H4 (cell line): ENCODE results near the gene CT45A1. TPM values are rescaled to one million over a fixed set of nuclear protein-coding genes. Genes with fewer than 3 reads are reported as not detected.
"Not testable (repeated sequence)": the region's sequence is repeated elsewhere in the genome, so short reads cannot be mapped to it uniquely, and the experiment has no call there.

Source experiments
- DNase-seq: peaks from one replicate; pipeline ENCODE4 v3.0.0-alpha.2; 2015; ENCODE audit warnings: low spot score
- total RNA-seq: library from RNA; depleted of rRNA; stranded (reverse); fragments of >200 nt; shearing (Covaris generic); gene quantifications from 2 replicates; pipeline ENCODE4 v1.2.3, GENCODE V29; 2014; rRNA removed

Gene CT45A1, protein sequence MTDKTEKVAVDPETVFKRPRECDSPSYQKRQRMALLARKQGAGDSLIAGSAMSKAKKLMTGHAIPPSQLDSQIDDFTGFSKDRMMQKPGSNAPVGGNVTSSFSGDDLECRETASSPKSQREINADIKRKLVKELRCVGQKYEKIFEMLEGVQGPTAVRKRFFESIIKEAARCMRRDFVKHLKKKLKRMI
- not detected in 2 replicates for total RNA-seq

DNA sequence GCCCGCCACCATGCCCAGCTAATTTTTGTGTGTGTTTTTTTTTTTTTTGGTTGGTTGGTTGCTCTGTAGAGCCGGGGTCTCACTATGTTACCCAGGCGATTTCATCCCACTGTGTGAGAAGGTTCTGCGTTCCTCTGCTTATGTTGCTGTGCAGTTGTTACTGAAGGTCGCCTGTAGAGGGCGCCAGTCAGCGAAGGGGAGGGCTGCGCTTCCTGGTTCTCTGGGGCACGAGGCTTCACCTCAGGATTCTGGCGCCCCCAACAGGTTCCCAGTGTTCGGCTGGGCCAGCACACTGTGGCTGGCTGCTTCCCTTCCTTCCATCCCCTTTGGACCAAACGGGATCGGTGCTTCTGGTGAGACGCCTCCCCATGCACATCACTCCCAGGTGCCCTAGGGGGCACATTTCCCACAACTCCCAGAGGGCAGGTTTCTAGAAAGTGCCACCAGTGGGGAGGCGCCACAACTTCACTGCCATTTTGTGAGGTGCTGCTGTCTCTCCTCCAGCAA is at the start of gene CT45A1:
TSS of gene CT45A1 (plus strand) at position 457 of the 507 bp plus-strand sequence. CDS start 5,302 bp downstream, outside the sequence.
- DNase-seq, result peak; percentile 19

DNA sequence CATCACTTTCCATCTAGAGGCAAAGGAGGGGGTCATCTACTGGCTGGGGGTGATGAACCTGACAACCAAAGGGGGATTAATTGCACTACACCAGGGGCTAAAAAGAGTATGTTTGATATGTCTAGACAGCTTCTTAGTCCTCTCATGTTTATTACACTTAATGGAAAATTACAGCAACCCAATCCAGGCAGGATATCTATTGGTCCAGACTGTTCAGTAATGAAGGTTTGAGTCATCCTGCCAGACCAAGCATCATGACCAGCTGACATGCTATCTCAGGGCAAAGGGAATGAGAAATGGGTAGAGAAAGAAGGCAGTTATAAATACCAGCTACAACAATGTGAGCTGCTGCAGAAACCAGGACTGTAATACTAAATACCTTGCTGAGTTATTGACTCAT is 40.5 kb upstream of the CT45A1 start:
- DNase-seq, result not testable (repeated sequence)

GRCh38 chrX:135688137-135688536 is 25.3 kb upstream of the CT45A1 start:
- no peak for DNase-seq

- no peak for DNase-seq
Observed at GRCh38 chrX:135695471-135695870, 18.0 kb upstream of the CT45A1 start.

GRCh38 chrX:135697601-135698000 is 15.8 kb upstream of the CT45A1 start:
- DNase-seq, result peak; percentile 5

DNA sequence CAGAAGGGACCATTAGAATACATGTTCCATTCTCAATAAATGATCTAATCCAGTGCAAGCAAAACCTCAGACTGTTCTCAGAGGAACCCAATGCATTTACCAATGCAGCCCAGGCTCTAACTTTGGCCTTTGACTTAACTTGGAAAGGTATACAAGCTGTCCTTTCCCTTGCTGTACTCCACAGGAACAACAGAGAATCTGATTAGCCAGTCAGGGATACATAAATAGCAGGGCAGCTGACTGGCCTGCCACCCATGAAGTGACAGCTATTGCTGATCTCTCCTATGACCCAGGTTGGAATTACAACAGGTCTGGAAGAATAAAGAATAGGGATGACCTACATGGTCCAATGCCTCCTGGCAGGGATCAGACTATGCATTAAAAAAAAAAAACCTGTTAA is 14.5 kb upstream of the CT45A1 start:
- DNase-seq, result no peak

DNA sequence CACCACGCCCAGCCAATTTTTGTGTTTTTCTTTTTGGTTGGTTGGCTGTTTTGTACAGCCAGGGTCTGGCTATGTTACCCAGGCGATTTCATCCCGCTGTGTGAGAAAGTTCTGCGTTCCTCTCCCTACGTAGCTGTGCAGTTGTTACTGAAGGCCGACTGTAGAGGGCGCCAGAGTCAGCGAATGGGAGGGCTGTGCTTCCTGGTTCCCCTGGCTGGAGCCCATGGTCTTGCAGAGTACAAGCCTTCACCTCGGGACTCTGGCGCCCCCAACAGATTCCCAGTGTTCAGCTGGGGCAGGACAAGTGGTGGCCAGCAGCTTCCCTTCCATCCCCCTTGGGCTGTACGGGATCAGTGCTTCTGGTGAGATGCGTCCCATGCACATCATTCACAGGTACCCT is 5.6 kb upstream of the CT45A1 start:
- DNase-seq, result peak; percentile 47

DNA sequence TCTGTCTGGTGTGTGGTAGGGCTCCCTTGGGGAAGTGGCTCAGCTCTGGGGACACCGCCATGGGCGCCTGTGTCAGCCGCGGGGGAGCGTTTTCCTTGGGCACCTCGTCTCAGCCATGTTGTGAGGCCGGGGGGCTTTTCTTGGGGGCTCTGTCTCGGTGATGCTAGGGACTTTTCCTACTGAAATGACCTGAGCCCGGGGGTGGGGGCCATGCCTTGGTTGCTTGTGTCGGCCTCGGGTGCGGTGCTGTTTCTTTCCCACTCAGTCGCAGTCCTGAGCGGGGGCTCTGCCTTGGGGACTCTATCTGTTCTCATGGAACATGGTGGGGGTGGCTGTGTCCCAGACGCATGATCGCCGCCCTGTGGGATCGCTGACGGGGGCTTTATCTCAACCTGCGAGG is 356 bp downstream of the CT45A1 start:
- DNase-seq, result no peak

- DNase-seq, result not testable (repeated sequence)
Observed at GRCh38 chrX:135734666-135735065, 21.2 kb downstream of the CT45A1 start.

DNA sequence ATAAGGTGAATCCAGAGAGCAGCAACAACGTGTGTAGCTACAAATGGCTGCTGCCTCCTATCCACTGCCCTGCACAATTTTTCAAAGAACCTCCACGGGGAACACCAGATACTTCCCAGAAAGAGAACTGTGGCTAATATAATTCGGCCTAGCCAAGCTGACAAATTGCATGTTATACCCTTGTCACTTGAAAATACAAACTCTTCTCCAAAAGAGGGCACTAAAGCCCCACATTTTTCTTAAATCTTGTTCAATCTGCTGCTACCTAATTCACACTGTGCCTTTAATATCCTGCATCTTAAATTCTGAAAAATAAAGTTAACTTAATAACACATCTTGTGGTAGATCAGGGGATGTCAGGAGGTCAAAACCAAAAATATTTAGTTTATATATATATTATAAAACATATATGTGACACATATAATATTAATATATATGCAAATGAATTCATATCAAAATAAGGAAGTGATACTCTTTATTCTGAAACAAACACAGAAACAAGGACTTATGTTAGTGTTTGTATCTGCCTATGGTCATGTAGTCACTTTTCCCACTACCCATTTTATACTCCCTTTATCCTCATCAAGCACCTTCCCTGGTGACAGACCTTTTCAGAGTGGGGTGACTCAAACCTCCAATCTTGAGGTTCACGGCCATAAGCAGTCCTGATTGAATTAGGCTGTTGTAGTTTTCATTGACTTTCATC is 24.1 kb downstream of the CT45A1 start:
- DNase-seq, result no peak

- DNase-seq, result peak; percentile 47
Observed at GRCh38 chrX:135740681-135741149, 27.3 kb downstream of the CT45A1 start.

- DNase-seq, result no peak
Observed at GRCh38 chrX:135741192-135741715, 27.8 kb downstream of the CT45A1 start.

DNA sequence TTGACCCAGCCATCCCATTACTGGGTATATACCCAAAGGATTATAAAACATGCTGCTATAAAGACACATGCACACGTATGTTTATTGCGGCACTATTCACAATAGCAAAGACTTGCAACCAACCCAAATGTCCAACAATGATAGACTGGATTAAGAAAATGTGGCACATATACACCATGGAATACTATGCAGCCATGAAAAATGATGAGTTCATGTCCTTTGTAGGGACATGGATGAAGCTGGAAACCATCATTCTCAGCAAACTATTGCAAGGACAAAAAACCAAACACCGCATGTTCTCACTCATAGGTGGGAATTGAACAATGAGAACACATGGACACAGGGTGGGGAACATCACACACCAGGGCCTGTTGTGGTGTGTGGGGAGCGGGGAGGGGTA is 31.3 kb downstream of the CT45A1 start:
- not testable (repeated sequence) for DNase-seq

GRCh38 chrX:135768091-135768490 is 54.7 kb downstream of the CT45A1 start, which contains the start of gene CT45A3:
CT45A3 (minus strand) TSS chrX:135768191; CDS start chrX:135764444, 3,747 bp downstream.
- DNase-seq, result not testable (repeated sequence)

Other genes with a start within 250 kb of the CT45A1 start
- gene INTS6L, start 193.0 kb upstream of the CT45A1 start, total RNA-seq, result 1.6 and 3.9 TPM in 2 replicates
- gene CT45A3, start 54.6 kb downstream of the CT45A1 start, total RNA-seq, result not detected in 2 replicates
- 0.50 TPM in 1 of 2 replicates, not detected in the other for gene CT45A5, start 71.9 kb downstream of the CT45A1 start, total RNA-seq
- gene CT45A6, start 89.1 kb downstream of the CT45A1 start, total RNA-seq, result not detected in 2 replicates
- gene CT45A2, start 106.4 kb downstream of the CT45A1 start, total RNA-seq, result not detected in 2 replicates
- not detected in 2 replicates for gene CT45A7, start 123.6 kb downstream of the CT45A1 start, total RNA-seq
- not detected in 2 replicates for gene CT45A8, start 140.9 kb downstream of the CT45A1 start, total RNA-seq
- not detected in 2 replicates for gene CT45A9, start 158.2 kb downstream of the CT45A1 start, total RNA-seq
- gene CT45A10, start 179.8 kb downstream of the CT45A1 start, total RNA-seq, result 0.43 TPM in 1 of 2 replicates, not detected in the other
- not detected in 2 replicates for gene SAGE1, start 180.1 kb downstream of the CT45A1 start, total RNA-seq